Liver (tissue), 9 donors: ENCODE measurements around the gene MT1F. TPM values are rescaled to one million over a fixed set of nuclear protein-coding genes. Genes with fewer than 3 reads are reported as not detected.

Experiments used
- DNase-seq: peaks from one replicate; pipeline ENCODE4 v3.0.0-alpha.2; 2017; ENCODE audit warnings: low spot score
- H3K27ac ChIP-seq, 2 donors: one replicate each; pipeline ENCODE4 v1.7.0; 2013; ENCODE audit warnings: inconsistent platforms in 2 of 2, low read length in 2 of 2, control low read depth in 1 of 2, low read depth in 1 of 2, mild to moderate bottlenecking in 1 of 2
- H3K27me3 ChIP-seq, 4 donors: one replicate each; pipeline versions ENCODE4 v1.6.1 to v1.7.0; 2013; ENCODE audit warnings: low read length in 3 of 4, inconsistent platforms in 1 of 4, mild to moderate bottlenecking in 1 of 4, moderate library complexity in 1 of 4; ENCODE audit not compliant: control insufficient read depth in 4 of 4, insufficient read depth in 4 of 4
- H3K36me3 ChIP-seq, 4 donors: one replicate each; pipeline versions ENCODE4 v1.6.1 to v1.7.0; 2013; ENCODE audit warnings: low read length in 3 of 4, mild to moderate bottlenecking in 3 of 4, low read depth in 1 of 4, moderate library complexity in 1 of 4; ENCODE audit not compliant: control insufficient read depth in 4 of 4, insufficient read depth in 3 of 4
- H3K4me1 ChIP-seq, 4 donors: one replicate each; pipeline versions ENCODE4 v1.6.1 to v1.7.0; 2013; ENCODE audit warnings: low read length in 3 of 4, mild to moderate bottlenecking in 3 of 4, moderate library complexity in 1 of 4; ENCODE audit not compliant: control insufficient read depth in 4 of 4, insufficient read depth in 4 of 4
- H3K4me3 ChIP-seq, 3 donors: one replicate each; pipeline versions ENCODE4 v1.6.1 to v1.7.0; 2013; ENCODE audit warnings: low read length in 3 of 3, control low read depth in 1 of 3, low read depth in 1 of 3, mild to moderate bottlenecking in 1 of 3
- H3K9ac ChIP-seq, 2 donors: one replicate each; pipeline ENCODE4 v1.7.0; 2013; ENCODE audit warnings: low read length in 2 of 2, mild to moderate bottlenecking in 2 of 2, moderate library complexity in 2 of 2, control low read depth in 1 of 2, low read depth in 1 of 2
- H3K9me3 ChIP-seq, 4 donors: one replicate each; pipeline versions ENCODE4 v1.6.1 to v1.7.0; 2013; ENCODE audit warnings: low read length in 3 of 4; ENCODE audit not compliant: control insufficient read depth in 4 of 4
- ATF3 ChIP-seq: IDR thresholded peaks from 2 replicates; pipeline ENCODE4 v1.6.1; 2016; ENCODE audit warnings: antibody characterized with exemption
- EGR1 ChIP-seq, 2 donors: IDR thresholded peaks; 2 replicates each; pipeline ENCODE4 v1.6.1; 2016 to 2018; ENCODE audit warnings: antibody characterized with exemption in 2 of 2, low read depth in 2 of 2
- FOXA1 ChIP-seq: IDR thresholded peaks from 2 replicates; pipeline ENCODE4 v1.6.1; 2016; ENCODE audit warnings: antibody characterized with exemption
- FOXA2 ChIP-seq: IDR thresholded peaks from 2 replicates; pipeline ENCODE4 v1.6.1; 2016; ENCODE audit warnings: antibody characterized with exemption
- GABPA ChIP-seq, 2 donors: IDR thresholded peaks in 1 of 2; conservative IDR thresholded peaks in 1 of 2; 2 replicates each; pipeline ENCODE4 v1.6.1; 2016; ENCODE audit warnings: antibody characterized with exemption in 2 of 2, mild to moderate bottlenecking in 1 of 2, moderate library complexity in 1 of 2
- HNF4A ChIP-seq, 2 donors: conservative IDR thresholded peaks; 2 replicates each; pipeline ENCODE4 v1.6.1; 2016; ENCODE audit warnings: antibody characterized with exemption in 2 of 2, mild to moderate bottlenecking in 2 of 2
- HNF4G ChIP-seq: IDR thresholded peaks from 2 replicates; pipeline ENCODE4 v1.6.1; 2016; ENCODE audit warnings: antibody characterized with exemption
- JUND ChIP-seq, 2 donors: IDR thresholded peaks; 2 replicates each; pipeline ENCODE4 v1.6.1; 2016; ENCODE audit warnings: antibody characterized with exemption in 2 of 2
- NR2F2 ChIP-seq: IDR thresholded peaks from 2 replicates; pipeline ENCODE4 v1.6.1; 2016; ENCODE audit warnings: antibody characterized with exemption
- RAD21 ChIP-seq, 2 donors: IDR thresholded peaks; 2 replicates each; pipeline ENCODE4 v1.6.1; 2016; ENCODE audit warnings: antibody characterized with exemption in 2 of 2, mild to moderate bottlenecking in 2 of 2
- RXRA ChIP-seq, 2 donors: IDR thresholded peaks; 2 replicates each; pipeline ENCODE4 v1.6.1; 2017 to 2018; ENCODE audit warnings: antibody characterized with exemption in 2 of 2, mild to moderate bottlenecking in 1 of 2
- SP1 ChIP-seq: IDR thresholded peaks from 2 replicates; pipeline ENCODE4 v1.6.1; 2018; ENCODE audit warnings: antibody characterized with exemption, mild to moderate bottlenecking
- TAF1 ChIP-seq: conservative IDR thresholded peaks from 2 replicates; pipeline ENCODE4 v1.6.1; 2016; ENCODE audit warnings: antibody characterized with exemption, mild to moderate bottlenecking
- YY1 ChIP-seq: IDR thresholded peaks from 2 replicates; pipeline ENCODE4 v1.6.1; 2016; ENCODE audit warnings: antibody characterized with exemption, mild to moderate bottlenecking
- ZBTB33 ChIP-seq: IDR thresholded peaks from 2 replicates; pipeline ENCODE4 v1.6.1; 2016; ENCODE audit warnings: antibody characterized with exemption
- WGBS: extraction: QIAGEN DNeasy Blood & Tissue Kit; methylation state at CpG from one replicate; pipeline ENCODE4 v1.1.7; 2013; 5-methylcytosine and 5-hydroxymethylcytosine counted together
- polyA plus RNA-seq, 2 donors: library from polyadenylated mRNA; stranded (reverse) in 1 of 2; unstranded in 1 of 2; fragments of 200-250 nt in 1 of 2; fragments of >200 nt in 1 of 2; fragmentation: Nextera tagmentation in 1 of 2; extraction: Ambion mirVana in 1 of 2; gene quantifications; one replicate each; pipeline versions ENCODE4 v1.2.1 to v1.2.3, GENCODE V29; 2013 to 2015
- total RNA-seq, 2 donors: library from RNA; depleted of rRNA; stranded (reverse); fragments of >200 nt; gene quantifications; one replicate each; pipeline ENCODE4 v1.2.3, GENCODE V29; 2014
- TF ChIP-seq, protein P1 (sequence below): IDR thresholded peaks from 2 replicates; pipeline ENCODE4 v1.6.1; 2016; ENCODE audit warnings: antibody characterized with exemption, mild to moderate bottlenecking
- TF ChIP-seq, protein P2 (sequence below): fragments of 150-350 bp; IDR thresholded peaks from 2 replicates; pipeline ENCODE4 v1.5.1; 2017; ENCODE audit warnings: improper control_type of control experiment, low read depth, low read length; ENCODE audit not compliant: missing input control
- TF ChIP-seq, protein P3 (sequence below): IDR thresholded peaks from 2 replicates; pipeline ENCODE4 v1.6.1; 2016; ENCODE audit warnings: antibody characterized with exemption
- donor health status: healthy.
- donor health status: healthy.
- donor health status: healthy.
- donor health status: healthy.
- donor health status: healthy.

MT1F gene
- total and polyA plus RNA-seq, 4 donors, result 14.2 to 895 (median 134) TPM

GRCh38 chr16:56643833-56644232 lies 13.9 kb upstream of the MT1F start:
- TF ChIP-seq, protein P1, sequence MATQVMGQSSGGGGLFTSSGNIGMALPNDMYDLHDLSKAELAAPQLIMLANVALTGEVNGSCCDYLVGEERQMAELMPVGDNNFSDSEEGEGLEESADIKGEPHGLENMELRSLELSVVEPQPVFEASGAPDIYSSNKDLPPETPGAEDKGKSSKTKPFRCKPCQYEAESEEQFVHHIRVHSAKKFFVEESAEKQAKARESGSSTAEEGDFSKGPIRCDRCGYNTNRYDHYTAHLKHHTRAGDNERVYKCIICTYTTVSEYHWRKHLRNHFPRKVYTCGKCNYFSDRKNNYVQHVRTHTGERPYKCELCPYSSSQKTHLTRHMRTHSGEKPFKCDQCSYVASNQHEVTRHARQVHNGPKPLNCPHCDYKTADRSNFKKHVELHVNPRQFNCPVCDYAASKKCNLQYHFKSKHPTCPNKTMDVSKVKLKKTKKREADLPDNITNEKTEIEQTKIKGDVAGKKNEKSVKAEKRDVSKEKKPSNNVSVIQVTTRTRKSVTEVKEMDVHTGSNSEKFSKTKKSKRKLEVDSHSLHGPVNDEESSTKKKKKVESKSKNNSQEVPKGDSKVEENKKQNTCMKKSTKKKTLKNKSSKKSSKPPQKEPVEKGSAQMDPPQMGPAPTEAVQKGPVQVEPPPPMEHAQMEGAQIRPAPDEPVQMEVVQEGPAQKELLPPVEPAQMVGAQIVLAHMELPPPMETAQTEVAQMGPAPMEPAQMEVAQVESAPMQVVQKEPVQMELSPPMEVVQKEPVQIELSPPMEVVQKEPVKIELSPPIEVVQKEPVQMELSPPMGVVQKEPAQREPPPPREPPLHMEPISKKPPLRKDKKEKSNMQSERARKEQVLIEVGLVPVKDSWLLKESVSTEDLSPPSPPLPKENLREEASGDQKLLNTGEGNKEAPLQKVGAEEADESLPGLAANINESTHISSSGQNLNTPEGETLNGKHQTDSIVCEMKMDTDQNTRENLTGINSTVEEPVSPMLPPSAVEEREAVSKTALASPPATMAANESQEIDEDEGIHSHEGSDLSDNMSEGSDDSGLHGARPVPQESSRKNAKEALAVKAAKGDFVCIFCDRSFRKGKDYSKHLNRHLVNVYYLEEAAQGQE, result peak; percentile 89
- TF ChIP-seq HNF4G, result no peak
- Histone ChIP-seq H3K4me1 (peaks cover 10 to 43% (median 22%) of the 10 kb centered on the region in 4 donors), H3K9me3 (no peaks in the 10 kb centered on the region), H3K4me3 (peak overlapping the region in 2 of 3 donors; percentile 50 to 61), H3K27me3 (no peaks in the 10 kb centered on the region), H3K36me3 (no peaks in the 10 kb centered on the region), H3K27ac (peak overlapping the region; percentile 70 to 88), H3K9ac (peak overlapping the region; percentile 46 to 51)
- WGBS, result 41% methylated on average over 5 of the region's 5 CpGs
- no peak for DNase-seq

GRCh38 chr16:56645311-56645710 lies 12.4 kb upstream of the MT1F start:
- Histone ChIP-seq H3K4me3 (no peak overlapping the region), H3K27me3 (no peaks in the 10 kb centered on the region), H3K9ac (no peak overlapping the region), H3K9me3 (no peaks in the 10 kb centered on the region), H3K4me1 (peaks cover 5 to 35% (median 18%) of the 10 kb centered on the region in 4 donors), H3K36me3 (no peaks in the 10 kb centered on the region), H3K27ac (no peak overlapping the region)
- no peak for DNase-seq
- TF ChIP-seq EGR1 (IDR thresholded peaks at IDR 0.05; ENCODE audit: low read depth in 2 of 2), result no peak
- no peak for TF ChIP-seq SP1
- TF ChIP-seq, protein P1, result no peak
- TF ChIP-seq FOXA2, result no peak
- no peak for TF ChIP-seq RXRA (IDR thresholded peaks at IDR 0.05)
- TF ChIP-seq ATF3, result no peak
- TF ChIP-seq, protein P2, sequence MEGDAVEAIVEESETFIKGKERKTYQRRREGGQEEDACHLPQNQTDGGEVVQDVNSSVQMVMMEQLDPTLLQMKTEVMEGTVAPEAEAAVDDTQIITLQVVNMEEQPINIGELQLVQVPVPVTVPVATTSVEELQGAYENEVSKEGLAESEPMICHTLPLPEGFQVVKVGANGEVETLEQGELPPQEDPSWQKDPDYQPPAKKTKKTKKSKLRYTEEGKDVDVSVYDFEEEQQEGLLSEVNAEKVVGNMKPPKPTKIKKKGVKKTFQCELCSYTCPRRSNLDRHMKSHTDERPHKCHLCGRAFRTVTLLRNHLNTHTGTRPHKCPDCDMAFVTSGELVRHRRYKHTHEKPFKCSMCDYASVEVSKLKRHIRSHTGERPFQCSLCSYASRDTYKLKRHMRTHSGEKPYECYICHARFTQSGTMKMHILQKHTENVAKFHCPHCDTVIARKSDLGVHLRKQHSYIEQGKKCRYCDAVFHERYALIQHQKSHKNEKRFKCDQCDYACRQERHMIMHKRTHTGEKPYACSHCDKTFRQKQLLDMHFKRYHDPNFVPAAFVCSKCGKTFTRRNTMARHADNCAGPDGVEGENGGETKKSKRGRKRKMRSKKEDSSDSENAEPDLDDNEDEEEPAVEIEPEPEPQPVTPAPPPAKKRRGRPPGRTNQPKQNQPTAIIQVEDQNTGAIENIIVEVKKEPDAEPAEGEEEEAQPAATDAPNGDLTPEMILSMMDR, result no peak
- TF ChIP-seq NR2F2, result no peak
- TF ChIP-seq ZBTB33, result no peak
- TF ChIP-seq GABPA (IDR thresholded peaks at IDR 0.05 in 1 of 2, conservative IDR thresholded peaks at IDR 0.05 in 1 of 2), result no peak
- TF ChIP-seq FOXA1, result no peak
- no peak for TF ChIP-seq HNF4A (conservative IDR thresholded peaks at IDR 0.05)
- TF ChIP-seq JUND (IDR thresholded peaks at IDR 0.05), result no peak
- no peak for TF ChIP-seq TAF1
- TF ChIP-seq HNF4G, result no peak
- TF ChIP-seq, protein P3, sequence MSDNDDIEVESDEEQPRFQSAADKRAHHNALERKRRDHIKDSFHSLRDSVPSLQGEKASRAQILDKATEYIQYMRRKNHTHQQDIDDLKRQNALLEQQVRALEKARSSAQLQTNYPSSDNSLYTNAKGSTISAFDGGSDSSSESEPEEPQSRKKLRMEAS, result no peak
- no peak for TF ChIP-seq YY1
- no peak for TF ChIP-seq RAD21 (IDR thresholded peaks at IDR 0.05)
- WGBS, result 100% methylated on average over 1 of the region's 1 CpG
